H7 (cell line): Measurements from ENCODE around the gene SLC9A1. TPM values are rescaled to one million over a fixed set of nuclear protein-coding genes. Genes with fewer than 3 reads are reported as not detected.

Experiments used
- total RNA-seq: library from RNA; depleted of rRNA; stranded (reverse); fragments of >200 nt; shearing (Covaris generic); gene quantifications from 2 replicates; pipeline ENCODE4 v1.2.3, GENCODE V29; 2014; rRNA removed

Gene SLC9A1
- total RNA-seq, 1 experiment from 2014 or later, result 13.1 TPM

Other genes with a start within 250 kb of the SLC9A1 start
- not detected in 2 replicates for gene NR0B2, start 241.2 kb downstream of the SLC9A1 start, total RNA-seq
- 65.3 and 76.4 TPM in 2 replicates for gene NUDC, start 233.4 kb downstream of the SLC9A1 start, total RNA-seq
- gene KDF1, start 194.7 kb downstream of the SLC9A1 start, total RNA-seq, result 14.4 and 14.6 TPM in 2 replicates
- 28.9 and 30.5 TPM in 2 replicates for gene TRNP1, start 161.4 kb downstream of the SLC9A1 start, total RNA-seq
- gene TENT5B, start 142.3 kb downstream of the SLC9A1 start, total RNA-seq, result 128 and 154 TPM in 2 replicates
- gene WDTC1, start 79.5 kb upstream of the SLC9A1 start, total RNA-seq, result 23.9 and 26.1 TPM in 2 replicates
- 41.0 and 53.4 TPM in 2 replicates for gene TMEM222, start 167.0 kb upstream of the SLC9A1 start, total RNA-seq
- gene SYTL1, start 186.9 kb upstream of the SLC9A1 start, total RNA-seq, result 5.6 and 6.4 TPM in 2 replicates
- gene MAP3K6, start 211.8 kb upstream of the SLC9A1 start, total RNA-seq, result 10.7 and 14.6 TPM in 2 replicates
- 0.14 TPM in 1 of 2 replicates, not detected in the other for gene FCN3, start 219.7 kb upstream of the SLC9A1 start, total RNA-seq
- 1.7 and 3.8 TPM in 2 replicates for gene CD164L2, start 228.2 kb upstream of the SLC9A1 start, total RNA-seq
- 5.8 and 8.5 TPM in 2 replicates for gene GPR3, start 237.5 kb upstream of the SLC9A1 start, total RNA-seq